HepG2 (cell line): ENCODE measurements around the gene DDC. TPM values are rescaled to one million over a fixed set of nuclear protein-coding genes. Genes with fewer than 3 reads are reported as not detected.
A peak's percentile ranks its signal among the peaks of the same experiment; 100 is the strongest.

Experiments
- AKAP8 ChIP-seq: sonication (generic); formaldehyde crosslinking; IDR thresholded peaks from 2 replicates; pipeline ENCODE4 v1.5.1; 2020; ENCODE audit warnings: mild to moderate bottlenecking, missing genetic modification reagents
- AKNA ChIP-seq: sonication (generic); formaldehyde crosslinking; IDR thresholded peaks from 2 replicates; pipeline ENCODE4 v1.4.0; 2020; ENCODE audit warnings: missing genetic modification reagents, borderline replicate concordance
- CBFB ChIP-seq: sonication (generic); formaldehyde crosslinking; IDR thresholded peaks from 2 replicates; pipeline ENCODE4 v1.4.0; 2020; ENCODE audit warnings: missing genetic modification reagents
- GFI1 ChIP-seq: sonication (generic); formaldehyde crosslinking; IDR thresholded peaks from 2 replicates; pipeline ENCODE4 v1.5.0; 2020; ENCODE audit warnings: missing genetic modification reagents, mild to moderate bottlenecking, borderline replicate concordance
- MIXL1 ChIP-seq: IDR thresholded peaks from 2 replicates; pipeline ENCODE4 v1.6.1; 2016
- MLXIP ChIP-seq: sonication (generic); formaldehyde crosslinking; IDR thresholded peaks from 2 replicates; pipeline ENCODE4 v1.9.0; 2021; ENCODE audit warnings: missing genetic modification reagents, borderline replicate concordance
- MXD4 ChIP-seq: IDR thresholded peaks from 2 replicates; pipeline ENCODE4 v1.6.1; 2016; ENCODE audit warnings: mild to moderate bottlenecking, missing biosample characterization, missing genetic modification reagents
- NR0B2 ChIP-seq: sonication (generic); formaldehyde crosslinking; IDR thresholded peaks from 2 replicates; pipeline ENCODE4 v1.4.0; 2020; ENCODE audit warnings: mild to moderate bottlenecking, missing genetic modification reagents
- RERE ChIP-seq: IDR thresholded peaks from 2 replicates; pipeline ENCODE4 v1.6.1; 2016; ENCODE audit warnings: low read depth, missing genetic modification reagents, missing compliant biosample characterization
- ZNF549 ChIP-seq: sonication (generic); formaldehyde crosslinking; IDR thresholded peaks from 2 replicates; pipeline ENCODE4 v1.5.0; 2020; ENCODE audit warnings: missing genetic modification reagents
- ZNF580 ChIP-seq: IDR thresholded peaks from 2 replicates; pipeline ENCODE4 v1.6.1; 2016; ENCODE audit warnings: low read depth, borderline replicate concordance
- ZNF740 ChIP-seq: sonication (generic); formaldehyde crosslinking; IDR thresholded peaks from 2 replicates; pipeline ENCODE4 v1.4.0; 2020; ENCODE audit warnings: missing genetic modification reagents
- polyA plus RNA-seq, 8 experiments: library from polyadenylated mRNA; depleted of rRNA in 3 of 8; stranded (reverse) in 7 of 8; unstranded in 1 of 8; fragments of >200 nt; fragmentation: Illumina TruSeq in 4 of 8; extraction: Trizol in 4 of 8; gene quantifications; 2 replicates each; pipeline versions ENCODE4 v1.2.1 to v1.2.3, GENCODE V29; 2011 to 2016; ENCODE audit warnings: low read depth in 4 of 8, missing spikeins in 1 of 8, mixed read lengths in 1 of 8; ENCODE audit not compliant: insufficient read depth in 1 of 8
- total RNA-seq, 5 experiments: library from RNA; depleted of rRNA; stranded (reverse); fragments of >200 nt; fragmentation: Illumina TruSeq; extraction: Trizol; gene quantifications; 2 replicates each; pipeline ENCODE4 v1.2.3, GENCODE V29; 2016; ENCODE audit warnings: low read depth in 1 of 5

DDC gene
- total and polyA plus RNA-seq, 2 of the 13 experiments (the other 11 are each of a cell fraction or from before 2014, with no cell fraction given), result 11.7 to 93.3 TPM

- TF ChIP-seq MIXL1 (CRISPR knock-in tag) (no peak), ZNF580 (CRISPR knock-in tag) (peak; percentile 95; the same call in 1 of the 2 replicates), MXD4 (CRISPR knock-in tag) (peak; percentile 82), CBFB (CRISPR knock-in tag) (0 out of 2 replicates have a peak, but pooled peaks have one; percentile 67), AKNA (CRISPR knock-in tag) (no peak), ZNF549 (CRISPR knock-in tag) (no peak), ZNF740 (CRISPR knock-in tag) (no peak), NR0B2 (CRISPR knock-in tag) (peak; percentile 84; the same call in 1 of the 2 replicates), RERE (CRISPR knock-in tag) (no peak), AKAP8 (CRISPR knock-in tag) (no peak; the same call in 1 of the 2 replicates), GFI1 (CRISPR knock-in tag) (peak; percentile 64; the same call in 1 of the 2 replicates), MLXIP (CRISPR knock-in tag) (no peak)
Observed at GRCh38 chr7:50449881-50450589, 115.2 kb downstream of the DDC start, which contains the start of gene FIGNL1 (continued).
